GM12873 (cell line): ENCODE data around the gene LRP10.

ENCODE experiments used
- TF ChIP-seq, protein P1 (sequence below): IDR thresholded peaks from 2 replicates; pipeline ENCODE4 v1.5.1; 2012; ENCODE audit warnings: low read depth, mild to moderate bottlenecking, moderate library complexity, low read length, control low read depth; ENCODE audit not compliant: insufficient read depth; ENCODE audit errors: missing control alignments

The LRP10 gene

GRCh38 chr14:22897357-22897756 is 25.8 kb downstream of the LRP10 start:
- TF ChIP-seq, protein P1, sequence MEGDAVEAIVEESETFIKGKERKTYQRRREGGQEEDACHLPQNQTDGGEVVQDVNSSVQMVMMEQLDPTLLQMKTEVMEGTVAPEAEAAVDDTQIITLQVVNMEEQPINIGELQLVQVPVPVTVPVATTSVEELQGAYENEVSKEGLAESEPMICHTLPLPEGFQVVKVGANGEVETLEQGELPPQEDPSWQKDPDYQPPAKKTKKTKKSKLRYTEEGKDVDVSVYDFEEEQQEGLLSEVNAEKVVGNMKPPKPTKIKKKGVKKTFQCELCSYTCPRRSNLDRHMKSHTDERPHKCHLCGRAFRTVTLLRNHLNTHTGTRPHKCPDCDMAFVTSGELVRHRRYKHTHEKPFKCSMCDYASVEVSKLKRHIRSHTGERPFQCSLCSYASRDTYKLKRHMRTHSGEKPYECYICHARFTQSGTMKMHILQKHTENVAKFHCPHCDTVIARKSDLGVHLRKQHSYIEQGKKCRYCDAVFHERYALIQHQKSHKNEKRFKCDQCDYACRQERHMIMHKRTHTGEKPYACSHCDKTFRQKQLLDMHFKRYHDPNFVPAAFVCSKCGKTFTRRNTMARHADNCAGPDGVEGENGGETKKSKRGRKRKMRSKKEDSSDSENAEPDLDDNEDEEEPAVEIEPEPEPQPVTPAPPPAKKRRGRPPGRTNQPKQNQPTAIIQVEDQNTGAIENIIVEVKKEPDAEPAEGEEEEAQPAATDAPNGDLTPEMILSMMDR = no peak

DNA sequence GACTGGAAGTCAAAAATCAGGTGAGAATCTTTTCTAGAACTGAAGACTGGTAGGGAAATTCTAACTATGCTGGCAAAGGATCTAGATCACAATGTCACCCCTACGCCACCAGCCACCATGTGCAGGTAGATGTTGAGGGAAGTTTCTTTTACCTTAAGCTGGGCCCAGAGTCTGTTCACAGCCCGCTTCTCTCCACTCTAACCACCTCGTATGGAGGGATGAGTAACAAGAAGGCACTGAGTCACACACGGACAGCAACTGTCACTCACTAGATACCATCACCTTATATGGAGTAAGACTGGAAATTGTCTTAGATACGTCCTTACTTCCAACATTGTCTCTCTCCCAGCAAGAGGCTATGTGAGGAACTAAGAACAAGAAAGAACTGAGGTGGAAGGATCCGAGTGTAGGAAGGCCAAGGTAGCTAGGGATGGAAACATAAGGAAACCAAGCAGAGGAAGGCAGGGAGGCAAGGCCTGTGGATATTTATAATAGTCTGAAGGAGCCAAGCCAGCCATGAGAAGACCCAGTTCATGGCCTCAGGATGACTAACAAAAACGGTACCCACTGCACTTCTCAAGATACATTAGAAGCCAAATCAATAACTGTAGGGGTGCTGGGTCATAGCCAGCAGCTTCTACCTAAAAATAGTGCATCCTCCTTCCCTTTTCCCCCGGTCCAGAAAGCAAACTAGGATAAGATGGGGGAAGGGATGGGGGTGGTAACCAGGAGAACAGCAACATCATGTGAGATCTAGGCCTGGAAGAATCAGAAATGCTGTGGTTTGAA is 27.0 kb downstream of the LRP10 start:
- TF ChIP-seq, protein P1 = no peak

DNA sequence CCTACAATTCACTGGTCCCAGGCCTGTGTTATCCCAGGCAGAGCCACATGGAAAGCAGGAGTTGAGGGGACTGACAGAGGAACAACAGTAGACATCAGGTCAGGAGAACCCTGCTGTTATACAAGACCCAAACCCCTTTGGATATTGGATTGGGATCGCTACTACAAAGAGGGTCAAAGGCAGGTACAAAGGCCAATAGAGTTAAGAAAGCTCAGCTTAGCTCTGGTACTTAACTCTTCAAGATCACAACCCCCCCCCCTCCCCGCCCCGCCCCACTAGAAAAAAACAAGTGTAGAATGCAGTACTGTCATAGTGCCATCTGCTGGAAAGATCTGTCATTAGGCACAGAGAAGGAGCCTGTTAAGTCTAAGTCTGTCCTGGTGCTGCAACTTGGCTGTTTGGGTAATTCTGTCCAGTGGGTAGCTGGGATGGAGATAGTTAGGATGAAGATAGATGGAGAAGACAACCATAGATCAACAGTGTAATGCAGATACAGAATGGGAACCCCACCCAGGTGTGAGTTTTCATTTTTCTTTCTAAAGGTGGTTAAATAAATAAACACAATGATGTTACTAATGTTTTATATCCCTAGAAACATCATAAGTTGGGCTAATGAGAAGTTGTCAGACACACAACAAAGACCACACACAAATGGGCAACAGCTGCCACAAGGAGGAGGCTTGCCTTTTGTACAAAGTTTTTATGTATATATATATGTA is 28.7 kb downstream of the LRP10 start:
- TF ChIP-seq, protein P1 = peak; percentile 71

- TF ChIP-seq, protein P1 = no peak
Observed at GRCh38 chr14:22901799-22902198, 30.3 kb downstream of the LRP10 start.

DNA sequence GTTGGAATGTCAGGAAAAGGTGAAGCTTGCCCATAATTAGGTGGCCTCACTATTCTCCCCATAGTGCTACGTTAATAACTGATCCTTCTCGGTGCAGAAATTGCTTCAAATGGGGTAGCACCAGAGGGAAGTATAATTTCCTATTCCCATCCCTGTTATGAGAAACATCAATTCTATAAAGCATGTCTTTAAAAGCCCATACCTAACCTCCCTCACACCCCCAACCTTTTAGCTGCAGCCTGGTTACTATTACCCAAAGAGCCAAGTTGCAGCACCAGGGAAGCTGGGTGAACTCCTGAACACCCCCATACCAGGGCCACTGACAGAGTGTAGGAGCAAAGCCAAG is 32.2 kb downstream of the LRP10 start:
- TF ChIP-seq, protein P1 = no peak

DNA sequence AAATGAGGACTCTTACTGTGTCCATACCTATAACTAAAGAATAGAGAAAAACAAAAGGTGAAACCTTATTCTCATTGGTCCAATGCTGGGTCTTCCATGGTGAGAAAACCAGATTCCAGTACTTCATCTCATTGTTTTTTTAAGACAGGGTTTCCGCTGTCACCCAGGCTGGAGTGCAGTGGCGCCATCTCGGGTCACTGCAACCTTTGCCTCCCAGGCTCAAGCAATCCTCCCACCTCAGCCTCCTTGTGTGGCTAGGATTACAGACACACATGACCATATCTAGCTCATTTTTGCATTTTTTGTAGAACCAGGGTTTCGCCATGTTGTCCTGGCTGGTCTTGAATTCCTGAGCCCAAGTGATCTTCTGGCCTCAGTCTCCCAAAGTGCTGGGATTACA is 34.1 kb downstream of the LRP10 start:
- TF ChIP-seq, protein P1 = no peak

DNA sequence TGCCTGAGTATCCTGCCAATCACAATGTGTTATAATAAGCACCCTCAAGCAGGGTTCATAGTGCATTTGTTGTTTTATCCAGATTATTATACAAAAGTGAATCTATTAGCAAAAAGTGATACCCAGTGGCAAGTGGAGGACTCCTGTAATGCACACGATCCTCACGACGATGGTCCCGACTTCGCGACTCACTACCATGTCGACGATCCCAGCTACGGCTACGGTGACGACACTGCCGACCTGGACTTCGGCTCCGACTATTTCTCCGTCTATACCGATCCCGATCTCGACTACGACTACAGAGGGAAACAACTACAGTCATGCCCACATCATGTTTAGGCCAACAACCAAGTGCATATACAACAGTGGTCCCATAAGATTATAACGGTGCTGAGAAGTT is 34.5 kb downstream of the LRP10 start:
- TF ChIP-seq, protein P1 = no peak
